Endodermal cell (in vitro differentiated cells): ENCODE measurements around the gene LIN37. TPM values are rescaled to one million over a fixed set of nuclear protein-coding genes. Genes with fewer than 3 reads are reported as not detected.
"Not testable (repeated sequence)": the region's sequence is repeated elsewhere in the genome, so short reads cannot be mapped to it uniquely, and the experiment has no call there.

Source experiments
- DNase-seq: peaks from one replicate; pipeline ENCODE4 v3.0.0-alpha.2; 2017
- H3K27ac ChIP-seq: 2 replicates; pipeline ENCODE4 v1.5.1; 2013; ENCODE audit warnings: mild to moderate bottlenecking, low read depth, low read length, moderate library complexity
- H3K27me3 ChIP-seq: 2 replicates; pipeline ENCODE4 v1.6.1; 2013; ENCODE audit warnings: mild to moderate bottlenecking, low read length, moderate library complexity; ENCODE audit not compliant: insufficient read depth, control insufficient read depth, poor library complexity, severe bottlenecking
- H3K36me3 ChIP-seq: 2 replicates; pipeline ENCODE4 v1.7.0; 2013; ENCODE audit warnings: mild to moderate bottlenecking, low read length, moderate library complexity; ENCODE audit not compliant: control insufficient read depth, insufficient read depth
- H3K4me1 ChIP-seq: one replicate; pipeline ENCODE4 v1.7.0; 2013; ENCODE audit warnings: low read length; ENCODE audit not compliant: control insufficient read depth, insufficient read depth
- H3K4me3 ChIP-seq: 2 replicates; pipeline ENCODE4 v1.5.1; 2013; ENCODE audit warnings: mild to moderate bottlenecking, low read length, moderate library complexity
- H3K9ac ChIP-seq: 2 replicates; pipeline ENCODE4 v1.6.1; 2013; ENCODE audit warnings: mild to moderate bottlenecking, low read length, moderate library complexity; ENCODE audit not compliant: poor library complexity, severe bottlenecking; ENCODE audit errors: extremely low read depth
- H3K9me3 ChIP-seq: 2 replicates; pipeline ENCODE4 v1.6.1; 2013; ENCODE audit warnings: mild to moderate bottlenecking, low read length, moderate library complexity; ENCODE audit not compliant: control insufficient read depth
- H3K27ac Mint-ChIP-seq: 2 replicates; pipeline ENCODE4 v1.8.0; 2020; ENCODE audit warnings: mixed read lengths
- H3K27me3 Mint-ChIP-seq: 2 replicates; pipeline ENCODE4 v1.8.0; 2021; ENCODE audit warnings: mild to moderate bottlenecking, mixed read lengths; ENCODE audit not compliant: insufficient read depth
- H3K36me3 Mint-ChIP-seq: 2 replicates; pipeline ENCODE4 v1.8.0; 2020; ENCODE audit warnings: low read depth, mixed read lengths
- H3K4me1 Mint-ChIP-seq: 2 replicates; pipeline ENCODE4 v1.8.0; 2020; ENCODE audit warnings: mixed read lengths
- H3K4me3 Mint-ChIP-seq: 2 replicates; pipeline ENCODE4 v1.8.0; 2020; ENCODE audit warnings: mild to moderate bottlenecking, moderate library complexity, mixed read lengths
- H3K9me3 Mint-ChIP-seq: 2 replicates; pipeline ENCODE4 v1.8.0; 2020; ENCODE audit warnings: mild to moderate bottlenecking, mixed read lengths
- CTCF ChIP-seq: fragments of 200-600 bp; sonication (generic); conservative IDR thresholded peaks from 2 replicates; pipeline ENCODE4 v1.5.0; 2021; ENCODE audit warnings: antibody characterized with exemption, mild to moderate bottlenecking
- WGBS, 2 experiments: methylation state at CpG; one replicate each; pipeline versions ENCODE4 v1.1.5 to v1.1.7; 2013; ENCODE audit warnings: missing lambda C conversion rate in 2 of 2, mixed read lengths in 1 of 2; ENCODE audit not compliant: insufficient coverage in 1 of 2, insufficient read length in 1 of 2; 5-methylcytosine and 5-hydroxymethylcytosine counted together
- total RNA-seq, 2 donors: library from RNA; stranded (reverse); fragmentation: NEBNext Ultra II Directional in 1 of 2; extraction: Animal tissue kit (Norgen Biotek cat#: 25700) in 1 of 2; gene quantifications; 2 replicates in 1 of 2; 3 replicates in 1 of 2; pipeline ENCODE4 v1.2.1, GENCODE V29; 2021

The LIN37 gene
- total RNA-seq, 2 donors from 2014 or later, result 6.6 to 7.6 TPM

DNA sequence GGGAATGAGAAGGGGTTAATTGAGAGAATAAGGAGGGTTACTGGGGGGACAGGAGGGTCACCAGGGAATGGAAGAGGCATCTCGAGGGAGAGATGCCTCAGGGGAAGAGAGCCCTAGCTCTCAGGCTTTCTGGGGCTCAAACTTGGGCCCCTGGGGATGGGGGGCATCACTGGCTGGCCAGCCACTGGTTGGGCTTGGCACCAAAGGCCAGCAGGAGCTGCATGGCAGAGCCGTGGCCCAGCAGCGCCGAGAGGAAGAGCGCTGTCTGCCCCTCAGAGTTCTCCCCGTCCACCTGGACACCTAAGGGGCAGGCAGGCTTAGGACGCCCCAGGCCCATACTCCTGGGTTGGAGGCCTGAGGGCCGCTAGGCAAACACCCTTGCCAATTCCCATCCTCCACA, 44.5 kb downstream of the LIN37 start:
- no peaks in the 10 kb centered on the region for H3K9me3 ChIP-seq
- Mint-ChIP-seq H3K4me1 (peaks cover 4% of the 10 kb centered on the region), H3K9me3 (no peaks in the 10 kb centered on the region), H3K4me3 (no peak overlapping the region), H3K27me3 (peaks cover 24% of the 10 kb centered on the region), H3K36me3 (no peaks in the 10 kb centered on the region), H3K27ac (no peak overlapping the region)
- DNase-seq, result no peak
- 86 to 88% methylated on average over 6 to 8 of the region's 8 CpGs for WGBS, 2 experiments
- H3K27me3 ChIP-seq, result peaks cover 30% of the 10 kb centered on the region
- no peak overlapping the region for H3K4me3 ChIP-seq
- TF ChIP-seq CTCF, result no peak
- H3K9ac ChIP-seq, result no peak overlapping the region
- no peak overlapping the region for H3K27ac ChIP-seq
- H3K36me3 ChIP-seq, result no peaks in the 10 kb centered on the region
- H3K4me1 ChIP-seq, result no peaks in the 10 kb centered on the region

DNA sequence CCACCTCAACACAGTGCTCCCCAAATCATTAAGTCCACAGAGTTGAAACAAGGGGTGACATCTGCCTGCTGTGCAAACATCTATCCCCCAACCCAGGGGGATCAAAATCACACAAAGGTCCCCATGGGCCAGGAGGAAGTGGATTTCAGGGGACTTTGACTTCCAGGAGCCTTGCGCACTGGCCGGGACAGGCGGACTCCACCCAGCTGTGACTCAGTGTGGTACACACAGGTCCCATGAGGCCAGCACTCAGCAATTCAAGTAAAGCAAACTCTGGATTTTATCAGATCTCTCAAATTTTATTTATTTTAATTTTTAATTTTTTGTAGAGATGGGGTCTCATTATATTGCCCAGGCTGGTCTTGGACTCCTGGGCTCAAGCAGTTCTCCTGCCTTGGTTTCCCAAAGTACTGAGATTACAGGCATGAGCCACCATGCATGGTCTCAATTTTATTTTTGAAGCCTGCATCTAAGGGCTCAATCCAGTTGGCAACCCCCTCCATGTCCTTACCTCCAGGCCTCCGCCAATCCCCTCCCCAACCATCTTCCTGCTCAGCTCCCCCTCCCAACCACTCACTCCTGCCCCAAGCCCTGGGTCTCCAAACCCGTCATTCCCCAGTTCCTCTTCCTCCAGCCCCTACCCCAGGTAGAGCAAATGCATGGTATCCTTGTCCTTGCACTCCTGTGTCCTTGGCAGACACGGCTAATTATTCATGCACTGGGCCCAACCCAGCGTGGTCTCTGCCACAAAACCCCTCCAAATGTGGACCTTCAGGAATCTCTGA, 45.2 kb downstream of the LIN37 start:
- Mint-ChIP-seq H3K4me3 (no peak overlapping the region), H3K4me1 (peaks cover 4% of the 10 kb centered on the region)

GRCh38 chr19:35795564-35795963, 47.2 kb downstream of the LIN37 start:
- not testable (repeated sequence) for H3K27ac Mint-ChIP-seq, H3K36me3 Mint-ChIP-seq, H3K9me3 ChIP-seq, H3K9me3 Mint-ChIP-seq, H3K4me1 Mint-ChIP-seq, DNase-seq, H3K4me3 Mint-ChIP-seq, H3K4me3 ChIP-seq, H3K27ac ChIP-seq, H3K36me3 ChIP-seq, H3K9ac ChIP-seq, H3K4me1 ChIP-seq
- peaks cover 33% of the 10 kb centered on the region for H3K27me3 Mint-ChIP-seq
- WGBS, 2 experiments, result 86 to 100% methylated on average over 1 of the region's 1 CpG
- H3K27me3 ChIP-seq, result peaks cover 36% of the 10 kb centered on the region

More for the DNA sequence above, 45.2 kb downstream of the LIN37 start:
- Histone ChIP-seq H3K27me3 (peaks cover 36% of the 10 kb centered on the region), H3K4me3 (no peak overlapping the region), H3K9me3 (no peaks in the 10 kb centered on the region), H3K9ac (no peak overlapping the region), H3K36me3 (no peaks in the 10 kb centered on the region), H3K27ac (no peak overlapping the region), H3K4me1 (no peaks in the 10 kb centered on the region)
- TF ChIP-seq CTCF, result no peak
- Mint-ChIP-seq H3K27me3 (peaks cover 29% of the 10 kb centered on the region), H3K9me3 (no peaks in the 10 kb centered on the region), H3K27ac (no peak overlapping the region), H3K36me3 (no peaks in the 10 kb centered on the region)
- WGBS, 2 experiments, result 87 to 93% methylated on average over 7 of the region's 7 CpGs
- DNase-seq, result no peak
